Measurements from ENCODE around the gene SLC7A8. TPM values are rescaled to one million over a fixed set of nuclear protein-coding genes. Genes with fewer than 3 reads are reported as not detected.

SLC7A8 gene
- total RNA-seq, 1 donor from 2014 or later = 56.5 TPM

- H3K27ac ChIP-seq = peak overlapping the region; percentile 21
- Mint-ChIP-seq H3K27ac (peak overlapping the region; percentile 8), H3K4me3 (peak overlapping the region; percentile 42), H3K36me3 (peaks cover 28% of the 10 kb centered on the region), H3K27me3 (ENCODE audit: insufficient read depth, low read depth) (peaks cover 5% of the 10 kb centered on the region), H3K4me1 (peaks cover 70% of the 10 kb centered on the region), H3K9me3 (no peaks in the 10 kb centered on the region)
- no peaks in the 10 kb centered on the region for H3K79me2 ChIP-seq (ENCODE audit: low read depth)
- H3K9ac ChIP-seq = no peak overlapping the region
- H3K4me3 ChIP-seq = no peak overlapping the region
- no peak overlapping the region for H2AFZ ChIP-seq (replicated peaks)
- no peak for TF ChIP-seq EZH2 (IDR thresholded peaks at IDR 0.05)
- no peak for TF ChIP-seq CTCF (IDR thresholded peaks at IDR 0.05)
- TF ChIP-seq EZH2phosphoT487 (IDR thresholded peaks at IDR 0.05) = no peak
- H3F3A ChIP-seq (ENCODE audit: low read depth) = peaks cover 55% of the 10 kb centered on the region
- H3K4me1 ChIP-seq = peaks cover 39% of the 10 kb centered on the region
- H3K27me3 ChIP-seq = no peaks in the 10 kb centered on the region
- no peak overlapping the region for H3K4me2 ChIP-seq
- H3K36me3 ChIP-seq = peaks cover 4% of the 10 kb centered on the region
- DNase-seq (ENCODE audit: low spot score) = no peak
- H4K20me1 ChIP-seq (ENCODE audit: low read depth) = no peaks in the 10 kb centered on the region
- no peaks in the 10 kb centered on the region for H3K9me3 ChIP-seq (ENCODE audit: low read depth)
These were observed 23.9 kb downstream of the SLC7A8 start for GRCh38 chr14:23159532-23159931.

- H3K36me3 Mint-ChIP-seq = peaks cover 24% of the 10 kb centered on the region
- no peak overlapping the region for H3K4me3 Mint-ChIP-seq
- no peak for TF ChIP-seq EZH2 (IDR thresholded peaks at IDR 0.05)
- TF ChIP-seq CTCF (IDR thresholded peaks at IDR 0.05) = no peak
- TF ChIP-seq EZH2phosphoT487 (IDR thresholded peaks at IDR 0.05) = no peak
- no peaks in the 10 kb centered on the region for H4K20me1 ChIP-seq (ENCODE audit: low read depth)
- H3K4me1 Mint-ChIP-seq = peaks cover 70% of the 10 kb centered on the region
- peaks cover 5% of the 10 kb centered on the region for H3K27me3 Mint-ChIP-seq (ENCODE audit: insufficient read depth, low read depth)
- H3K79me2 ChIP-seq (ENCODE audit: low read depth) = no peaks in the 10 kb centered on the region
- no peaks in the 10 kb centered on the region for H3K9me3 Mint-ChIP-seq
- no peaks in the 10 kb centered on the region for H3K27me3 ChIP-seq
- H3K9ac ChIP-seq = no peak overlapping the region
- peaks cover 53% of the 10 kb centered on the region for H3F3A ChIP-seq (ENCODE audit: low read depth)
- no peak overlapping the region for H3K4me3 ChIP-seq
- H3K4me1 ChIP-seq = peaks cover 39% of the 10 kb centered on the region
- no peak for DNase-seq (ENCODE audit: low spot score)
- H3K36me3 ChIP-seq = peaks cover 4% of the 10 kb centered on the region
- no peak overlapping the region for H3K27ac Mint-ChIP-seq
- H3K27ac ChIP-seq = no peak overlapping the region
- H2AFZ ChIP-seq (replicated peaks) = no peak overlapping the region
- no peak overlapping the region for H3K4me2 ChIP-seq
- no peaks in the 10 kb centered on the region for H3K9me3 ChIP-seq (ENCODE audit: low read depth)
These were observed 24.7 kb downstream of the SLC7A8 start for GRCh38 chr14:23158779-23159178.

GRCh38 chr14:23154964-23155587, 28.4 kb downstream of the SLC7A8 start:
- H2AFZ ChIP-seq (replicated peaks) = peak overlapping the region; percentile 2
- peak; percentile 64 for DNase-seq (ENCODE audit: low spot score)
- no peak overlapping the region for H3K4me3 ChIP-seq
- H3F3A ChIP-seq (ENCODE audit: low read depth) = peaks cover 19% of the 10 kb centered on the region
- peaks cover 27% of the 10 kb centered on the region for H3K4me1 ChIP-seq
- no peaks in the 10 kb centered on the region for H3K79me2 ChIP-seq (ENCODE audit: low read depth)
- Mint-ChIP-seq H3K27ac (peak overlapping the region; percentile 86), H3K27me3 (ENCODE audit: insufficient read depth, low read depth) (peaks cover 3% of the 10 kb centered on the region), H3K9me3 (no peaks in the 10 kb centered on the region), H3K36me3 (peaks cover 20% of the 10 kb centered on the region), H3K4me3 (peak overlapping the region; percentile 28), H3K4me1 (peaks cover 51% of the 10 kb centered on the region)
- H3K36me3 ChIP-seq = peaks cover 4% of the 10 kb centered on the region
- H4K20me1 ChIP-seq (ENCODE audit: low read depth) = no peaks in the 10 kb centered on the region
- H3K9me3 ChIP-seq (ENCODE audit: low read depth) = no peaks in the 10 kb centered on the region
- H3K4me2 ChIP-seq = peak overlapping the region; percentile 59
- no peaks in the 10 kb centered on the region for H3K27me3 ChIP-seq
- H3K27ac ChIP-seq = peak overlapping the region; percentile 72
- TF ChIP-seq CTCF (IDR thresholded peaks at IDR 0.05) = no peak
- TF ChIP-seq EZH2 (IDR thresholded peaks at IDR 0.05) = no peak
- TF ChIP-seq EZH2phosphoT487 (IDR thresholded peaks at IDR 0.05) = no peak
- no peak overlapping the region for H3K9ac ChIP-seq

All from neural progenitor cell (in vitro differentiated cells).